Measurements from ENCODE around the gene TSPAN9. TPM values are rescaled to one million over a fixed set of nuclear protein-coding genes. Genes with fewer than 3 reads are reported as not detected.

TSPAN9 gene
- total RNA-seq, 1 experiment from 2014 or later, result 9.6 TPM

GRCh38 chr12:3328081-3328480 lies 250.9 kb downstream of the TSPAN9 start:
- POLR2A ChIA-PET (ENCODE audit: unreplicated experiment), result no interaction called here
- no peaks in the 10 kb centered on the region for H3K9me3 ChIP-seq (ENCODE audit: insufficient read depth, low read depth)
- H3K4me2 ChIP-seq, result no peak overlapping the region
- H3K79me2 ChIP-seq (ENCODE audit: low read depth), result no peaks in the 10 kb centered on the region
- H3K27me3 ChIP-seq (ENCODE audit: insufficient read depth, low read depth), result peaks cover 96% of the 10 kb centered on the region
- H2AFZ ChIP-seq, result no peak overlapping the region
- CTCF ChIA-PET, result no interaction called here
- H3K36me3 ChIP-seq (ENCODE audit: low read depth), result no peaks in the 10 kb centered on the region
- DNase-seq, result no peak
- TF ChIP-seq CTCF (conservative IDR thresholded peaks at IDR 0.05) (no peak), EZH2 (IDR thresholded peaks at IDR 0.05; ENCODE audit: low read depth) (no peak)
- no TSS peak for BruUV-seq (replicated peaks)
- no peaks in the 10 kb centered on the region for H3K9me2 ChIP-seq (ENCODE audit: insufficient read depth)
- intact Hi-C loops (cut with micrococcal nuclease; ENCODE audit: unreplicated experiment), result no loop called here
- no peak overlapping the region for H3K27ac ChIP-seq
- no peaks in the 10 kb centered on the region for H3K4me1 ChIP-seq (replicated peaks; ENCODE audit: insufficient read depth)
- H3K4me3 ChIP-seq, result no peak overlapping the region
- H4K20me1 ChIP-seq (ENCODE audit: insufficient read depth), result no peaks in the 10 kb centered on the region; the same call in 1 of the 2 replicates
- no peaks in the 10 kb centered on the region for H3F3A ChIP-seq (ENCODE audit: insufficient read depth, low read depth)

GRCh38 chr12:3328571-3328970 lies 251.4 kb downstream of the TSPAN9 start:
- H2AFZ ChIP-seq, result no peak overlapping the region
- H3K79me2 ChIP-seq (ENCODE audit: low read depth), result no peaks in the 10 kb centered on the region
- no peaks in the 10 kb centered on the region; the same call in 1 of the 2 replicates for H4K20me1 ChIP-seq (ENCODE audit: insufficient read depth)
- ChIA-PET POLR2A (ENCODE audit: unreplicated experiment) (no interaction called here), CTCF (no interaction called here)
- H3K27ac ChIP-seq, result no peak overlapping the region
- H3K9me2 ChIP-seq (ENCODE audit: insufficient read depth), result no peaks in the 10 kb centered on the region
- H3F3A ChIP-seq (ENCODE audit: insufficient read depth, low read depth), result no peaks in the 10 kb centered on the region
- no peak overlapping the region for H3K4me3 ChIP-seq
- no peaks in the 10 kb centered on the region for H3K4me1 ChIP-seq (replicated peaks; ENCODE audit: insufficient read depth)
- peaks cover 96% of the 10 kb centered on the region for H3K27me3 ChIP-seq (ENCODE audit: insufficient read depth, low read depth)
- TF ChIP-seq CTCF (conservative IDR thresholded peaks at IDR 0.05), result no peak
- no peak for TF ChIP-seq EZH2 (IDR thresholded peaks at IDR 0.05; ENCODE audit: low read depth)
- H3K9me3 ChIP-seq (ENCODE audit: insufficient read depth, low read depth), result no peaks in the 10 kb centered on the region
- no peak for DNase-seq
- intact Hi-C loops (cut with micrococcal nuclease; ENCODE audit: unreplicated experiment), result no loop called here
- H3K36me3 ChIP-seq (ENCODE audit: low read depth), result no peaks in the 10 kb centered on the region
- H3K4me2 ChIP-seq, result no peak overlapping the region
- no TSS peak for BruUV-seq (replicated peaks)

GRCh38 chr12:3329361-3329760 lies 252.2 kb downstream of the TSPAN9 start:
- DNase-seq, result no peak
- no peak overlapping the region for H3K4me2 ChIP-seq
- intact Hi-C loops (cut with micrococcal nuclease; ENCODE audit: unreplicated experiment), result no loop called here
- H3K9me2 ChIP-seq (ENCODE audit: insufficient read depth), result no peaks in the 10 kb centered on the region
- peaks cover 94% of the 10 kb centered on the region for H3K27me3 ChIP-seq (ENCODE audit: insufficient read depth, low read depth)
- no peaks in the 10 kb centered on the region; the same call in 1 of the 2 replicates for H4K20me1 ChIP-seq (ENCODE audit: insufficient read depth)
- ChIA-PET CTCF (no interaction called here), POLR2A (ENCODE audit: unreplicated experiment) (no interaction called here)
- no peaks in the 10 kb centered on the region for H3K36me3 ChIP-seq (ENCODE audit: low read depth)
- H3K9me3 ChIP-seq (ENCODE audit: insufficient read depth, low read depth), result no peaks in the 10 kb centered on the region
- no peaks in the 10 kb centered on the region for H3F3A ChIP-seq (ENCODE audit: insufficient read depth, low read depth)
- no peak overlapping the region for H2AFZ ChIP-seq
- no peak overlapping the region for H3K27ac ChIP-seq
- no peaks in the 10 kb centered on the region for H3K79me2 ChIP-seq (ENCODE audit: low read depth)
- no TSS peak for BruUV-seq (replicated peaks)
- H3K4me3 ChIP-seq, result no peak overlapping the region
- no peaks in the 10 kb centered on the region for H3K4me1 ChIP-seq (replicated peaks; ENCODE audit: insufficient read depth)
- TF ChIP-seq EZH2 (IDR thresholded peaks at IDR 0.05; ENCODE audit: low read depth) (no peak), CTCF (conservative IDR thresholded peaks at IDR 0.05) (no peak)
